Spleen (tissue), 11 donors: Measurements from ENCODE around the gene CCDC88C. TPM values are rescaled to one million over a fixed set of nuclear protein-coding genes. Genes with fewer than 3 reads are reported as not detected.
A peak's percentile ranks its signal among the peaks of the same experiment; 100 is the strongest.
"Not testable (repeated sequence)": the region's sequence is repeated elsewhere in the genome, so short reads cannot be mapped to it uniquely, and the experiment has no call there.

Source experiments
- DNase-seq: peaks from one replicate; pipeline ENCODE4 v3.0.0-alpha.2; 2020
- H3K27ac ChIP-seq, 8 donors: fragments of 200-600 bp; sonication (generic) in 7 of 8; 1 replicate in 4 of 8; 2 replicates in 4 of 8; pipeline versions ENCODE4 v1.5.0 to v1.8.0; 2016 to 2021; ENCODE audit warnings: inconsistent platforms in 4 of 8, mild to moderate bottlenecking in 4 of 8, moderate library complexity in 1 of 8
- H3K27me3 ChIP-seq, 7 donors: fragments of 200-600 bp; sonication (generic) in 6 of 7; replicated peaks in 1 of 7; 1 replicate in 4 of 7; 2 replicates in 3 of 7; pipeline versions ENCODE4 v1.5.0 to v1.8.0; 2016 to 2021; ENCODE audit warnings: inconsistent platforms in 3 of 7, mild to moderate bottlenecking in 1 of 7
- H3K36me3 ChIP-seq, 6 donors: fragments of 200-600 bp; sonication (generic) in 5 of 6; 1 replicate in 4 of 6; 2 replicates in 2 of 6; pipeline versions ENCODE4 v1.5.0 to v1.8.0; 2016 to 2021; ENCODE audit warnings: inconsistent platforms in 2 of 6
- H3K4me1 ChIP-seq, 6 donors: fragments of 200-600 bp; sonication (generic) in 5 of 6; 1 replicate in 3 of 6; 2 replicates in 3 of 6; pipeline versions ENCODE4 v1.5.0 to v1.8.0; 2016 to 2021; ENCODE audit warnings: inconsistent platforms in 3 of 6
- H3K4me3 ChIP-seq, 8 donors: fragments of 200-600 bp; sonication (generic) in 7 of 8; 1 replicate in 4 of 8; 2 replicates in 4 of 8; pipeline versions ENCODE4 v1.5.0 to v1.8.0; 2016 to 2021; ENCODE audit warnings: inconsistent platforms in 4 of 8, mild to moderate bottlenecking in 4 of 8, moderate library complexity in 2 of 8
- H3K9me3 ChIP-seq, 8 donors: fragments of 200-600 bp; sonication (generic) in 7 of 8; 1 replicate in 4 of 8; 2 replicates in 4 of 8; pipeline versions ENCODE4 v1.5.0 to v1.8.0; 2016 to 2021; ENCODE audit warnings: inconsistent platforms in 4 of 8
- POLR2A ChIP-seq, 3 donors: fragments of 450-650 bp; IDR thresholded peaks; one replicate each; pipeline ENCODE4 v1.5.1; 2017; ENCODE audit warnings: antibody characterized with exemption in 3 of 3, mild to moderate bottlenecking in 1 of 3
- POLR2AphosphoS5 ChIP-seq, 3 donors: sonication (generic); formaldehyde crosslinking; IDR thresholded peaks; one replicate each; pipeline ENCODE4 v1.5.1; 2017; ENCODE audit warnings: antibody characterized with exemption in 3 of 3
- WGBS, 5 donors: extraction: QIAGEN DNeasy Blood & Tissue Kit in 3 of 5; methylation state at CpG; one replicate each; pipeline versions ENCODE4 v1.1.5 to v1.1.7; 2013 to 2018; 5-methylcytosine and 5-hydroxymethylcytosine counted together
- intact Hi-C: fragments of 100-400 bp; cut with DNase I; formaldehyde crosslinking; loops from one replicate; pipeline ENCODE4 v1.15.0; 2023; ENCODE audit warnings: low total_unique reads
- polyA plus RNA-seq, 3 donors: library from polyadenylated mRNA; stranded (reverse); fragments of 200-250 nt; gene quantifications; one replicate each; pipeline ENCODE4 v1.2.1, GENCODE V29; 2013
- total RNA-seq, 7 donors: library from RNA; depleted of rRNA in 3 of 7; stranded (reverse); fragments of >200 nt in 3 of 7; fragmentation: NEBNext Ultra II Directional in 4 of 7; extraction: Animal tissue kit (Norgen Biotek cat#: 25700) in 4 of 7; gene quantifications; one replicate each; pipeline versions ENCODE4 v1.1.0 to v1.2.1, GENCODE V29; 2016 to 2021
- TF ChIP-seq, protein P1 (sequence below), 11 experiments: fragments of 200-600 bp in 7 of 11; fragments of 450-650 bp in 4 of 11; sonication (generic) in 4 of 11; IDR thresholded peaks in 8 of 11; conservative IDR thresholded peaks in 3 of 11; 1 replicate in 7 of 11; 2 replicates in 4 of 11; pipeline versions ENCODE4 v1.4.0 to v1.8.0; 2016 to 2021; ENCODE audit warnings: antibody characterized with exemption in 11 of 11, inconsistent platforms in 4 of 11, mild to moderate bottlenecking in 1 of 11
- donor health status: healthy with polysubstance abuse.
- donor health status: DM: no; HTN: no; CAD: no; lungs with moderate emphysema.
- donor health status: DM: no; HTN: no; CAD: no.
- donor health status: Bipolar disorder and iron deficiency.
- donor health status: healthy.
- donor health status: DM: no; HTN: no; CAD: no.
- donor health status: DM: yes; HTN: yes; CAD: no.

CCDC88C gene
- total and polyA plus RNA-seq, 10 donors, result 23.2 to 136 (median 101) TPM

DNA sequence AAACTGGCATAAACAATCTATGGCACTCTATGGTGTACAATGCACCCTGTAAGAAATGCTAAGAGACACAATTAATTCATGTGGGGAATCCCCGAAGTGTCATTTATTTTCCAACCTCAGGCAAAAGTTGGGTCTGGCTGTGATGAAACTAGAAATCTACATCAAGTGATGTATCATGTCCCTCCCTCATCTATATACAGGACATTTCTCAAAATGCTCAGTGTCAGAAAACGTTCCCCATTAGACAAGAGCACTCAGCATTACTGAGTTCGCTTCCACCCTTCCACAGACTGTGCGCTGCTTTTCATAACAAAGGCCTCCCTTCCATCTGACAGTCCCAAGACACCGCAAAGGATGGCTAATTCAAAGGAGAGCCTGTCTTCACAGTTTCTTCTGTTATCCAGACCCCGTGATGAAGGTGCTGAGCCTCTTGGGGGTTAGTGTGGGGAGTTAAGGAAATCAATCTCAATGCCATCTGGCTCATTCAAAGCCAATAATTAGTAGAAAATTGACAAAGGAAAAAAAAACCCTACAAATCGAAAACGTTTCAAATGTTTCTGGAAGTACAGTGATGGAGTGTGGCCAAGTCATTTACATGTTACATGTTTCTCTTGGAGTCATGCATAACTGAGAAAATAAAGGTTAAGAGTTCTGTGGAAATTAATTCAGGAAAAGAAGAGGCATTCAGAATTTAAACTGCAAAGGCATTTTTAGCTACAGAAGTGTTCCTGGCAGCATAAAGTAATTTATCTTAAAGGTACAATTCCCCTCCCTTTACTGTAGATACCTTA lies 7.5 kb downstream of the CCDC88C start:
- intact Hi-C loops, result loop anchor here (10.0 kb wide), 1 partner anchor 45 kb away; no protein-coding TSS in a partner anchor
- WGBS, 5 donors, result 55 to 65% (median 62%) methylated on average over 8 of the region's 8 CpGs
- peaks cover 53 to 100% (median 100%) of the 10 kb centered on the region in 6 donors for H3K4me1 ChIP-seq
- peak overlapping the region in 1 of 8 donors; percentile 50 for H3K4me3 ChIP-seq
- H3K9me3 ChIP-seq, result no peaks in the 10 kb centered on the region
- TF ChIP-seq POLR2A (IDR thresholded peaks at IDR 0.05), result no peak
- TF ChIP-seq, protein P1, sequence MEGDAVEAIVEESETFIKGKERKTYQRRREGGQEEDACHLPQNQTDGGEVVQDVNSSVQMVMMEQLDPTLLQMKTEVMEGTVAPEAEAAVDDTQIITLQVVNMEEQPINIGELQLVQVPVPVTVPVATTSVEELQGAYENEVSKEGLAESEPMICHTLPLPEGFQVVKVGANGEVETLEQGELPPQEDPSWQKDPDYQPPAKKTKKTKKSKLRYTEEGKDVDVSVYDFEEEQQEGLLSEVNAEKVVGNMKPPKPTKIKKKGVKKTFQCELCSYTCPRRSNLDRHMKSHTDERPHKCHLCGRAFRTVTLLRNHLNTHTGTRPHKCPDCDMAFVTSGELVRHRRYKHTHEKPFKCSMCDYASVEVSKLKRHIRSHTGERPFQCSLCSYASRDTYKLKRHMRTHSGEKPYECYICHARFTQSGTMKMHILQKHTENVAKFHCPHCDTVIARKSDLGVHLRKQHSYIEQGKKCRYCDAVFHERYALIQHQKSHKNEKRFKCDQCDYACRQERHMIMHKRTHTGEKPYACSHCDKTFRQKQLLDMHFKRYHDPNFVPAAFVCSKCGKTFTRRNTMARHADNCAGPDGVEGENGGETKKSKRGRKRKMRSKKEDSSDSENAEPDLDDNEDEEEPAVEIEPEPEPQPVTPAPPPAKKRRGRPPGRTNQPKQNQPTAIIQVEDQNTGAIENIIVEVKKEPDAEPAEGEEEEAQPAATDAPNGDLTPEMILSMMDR (IDR thresholded peaks at IDR 0.05 in 8 of 11, conservative IDR thresholded peaks at IDR 0.05 in 3 of 11), result no peak
- no peak for TF ChIP-seq POLR2AphosphoS5 (IDR thresholded peaks at IDR 0.05)
- H3K27me3 ChIP-seq, result no peaks in the 10 kb centered on the region
- peaks cover 0 to 76% (median 12%) of the 10 kb centered on the region in 6 donors for H3K36me3 ChIP-seq
- peak overlapping the region; percentile 38 to 94 (median 75) for H3K27ac ChIP-seq
- peak; percentile 7 for DNase-seq

DNA sequence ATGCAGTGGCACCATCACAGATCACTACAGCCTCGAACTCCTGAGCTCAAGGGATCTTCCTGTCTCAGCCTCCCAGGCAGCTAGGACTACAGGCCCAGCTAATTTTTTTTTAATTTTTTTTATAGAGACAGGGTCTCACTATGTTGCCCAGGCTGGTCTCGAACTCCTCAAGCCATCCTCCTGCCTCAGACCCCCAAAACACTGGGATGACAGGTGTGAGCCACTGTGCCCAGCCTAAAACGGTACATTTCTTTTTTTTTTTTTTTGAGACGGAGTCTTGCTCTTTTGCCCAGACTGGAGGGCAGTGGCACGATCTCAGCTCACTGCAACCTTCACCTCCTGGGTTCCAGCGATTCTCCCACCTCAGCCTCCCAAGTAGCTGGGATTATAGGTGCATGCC lies 8.4 kb downstream of the CCDC88C start:
- DNase-seq, result peak; percentile 13
- H3K36me3 ChIP-seq, result peaks cover 0 to 74% (median 12%) of the 10 kb centered on the region in 6 donors
- H3K4me1 ChIP-seq, result peaks cover 51 to 100% (median 99%) of the 10 kb centered on the region in 6 donors
- H3K27me3 ChIP-seq, H3K4me3 ChIP-seq, intact Hi-C loops, H3K9me3 ChIP-seq: not testable (repeated sequence)
- 84 to 95% (median 90%) methylated on average over 6 of the region's 6 CpGs for WGBS, 5 donors
- peak overlapping the region in 7 of 8 donors; percentile 17 to 94 (median 91) for H3K27ac ChIP-seq

DNA sequence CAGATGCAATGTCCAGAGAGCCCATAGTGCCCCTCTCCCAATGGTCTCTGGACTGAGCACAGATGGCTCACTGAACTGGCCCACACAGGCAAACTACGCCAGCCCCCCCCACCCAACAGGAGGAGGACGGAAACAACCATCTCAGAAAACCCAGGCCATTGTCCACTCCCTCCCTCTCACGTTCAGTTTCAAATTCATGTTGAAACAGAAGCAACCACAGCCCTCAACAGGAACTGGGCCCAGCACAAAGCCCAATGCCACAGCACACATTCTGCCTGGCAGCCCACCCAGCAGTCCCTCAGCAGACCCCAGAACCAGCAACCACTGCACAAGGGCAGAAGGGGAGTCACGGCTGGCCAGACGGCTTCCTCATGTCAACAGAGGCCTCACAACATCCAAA lies 10.6 kb downstream of the CCDC88C start:
- Histone ChIP-seq H3K4me1 (peaks cover 52 to 100% (median 100%) of the 10 kb centered on the region in 6 donors), H3K36me3 (peaks cover 0 to 58% (median 12%) of the 10 kb centered on the region in 6 donors), H3K27me3 (no peaks in the 10 kb centered on the region), H3K4me3 (no peak overlapping the region), H3K27ac (peak overlapping the region in 6 of 8 donors; percentile 1 to 94 (median 92)), H3K9me3 (no peaks in the 10 kb centered on the region)
- peak; percentile 63 for DNase-seq
- 53 to 83% (median 64%) methylated on average over 3 to 5 of the region's 5 CpGs for WGBS, 5 donors
- intact Hi-C loops, result no loop called here
- TF ChIP-seq POLR2AphosphoS5 (IDR thresholded peaks at IDR 0.05), result no peak
- no peak for TF ChIP-seq POLR2A (IDR thresholded peaks at IDR 0.05)
- TF ChIP-seq, protein P1 (IDR thresholded peaks at IDR 0.05 in 8 of 11, conservative IDR thresholded peaks at IDR 0.05 in 3 of 11), result no peak

DNA sequence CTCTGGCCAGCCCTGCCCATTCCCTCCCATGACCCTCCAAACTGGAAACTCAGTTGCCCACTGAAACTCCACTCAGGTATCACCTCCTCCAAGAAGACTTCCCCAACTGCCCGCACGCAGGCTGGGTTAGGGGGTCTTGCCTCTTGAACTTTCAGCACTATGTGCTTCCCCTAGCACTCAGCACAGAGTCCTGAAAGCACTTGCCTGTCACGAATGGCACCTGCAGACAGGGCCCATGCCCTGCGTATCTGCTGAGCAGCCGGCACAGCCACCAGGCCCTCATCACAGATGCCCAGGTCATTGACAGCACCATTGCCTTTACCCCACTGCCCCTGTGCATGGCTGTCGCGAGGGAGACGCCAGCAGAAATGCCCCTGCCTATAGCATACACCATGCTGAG lies 11.2 kb downstream of the CCDC88C start:
- intact Hi-C loops, result no loop called here
- Histone ChIP-seq H3K9me3 (no peaks in the 10 kb centered on the region), H3K4me1 (peaks cover 48 to 100% (median 100%) of the 10 kb centered on the region in 6 donors), H3K4me3 (no peak overlapping the region), H3K27me3 (no peaks in the 10 kb centered on the region), H3K27ac (peak overlapping the region in 6 of 8 donors; percentile 14 to 94 (median 92)), H3K36me3 (peaks cover 0 to 58% (median 12%) of the 10 kb centered on the region in 6 donors)
- DNase-seq, result peak; percentile 66
- no peak for TF ChIP-seq POLR2A (IDR thresholded peaks at IDR 0.05)
- TF ChIP-seq, protein P1 (IDR thresholded peaks at IDR 0.05 in 8 of 11, conservative IDR thresholded peaks at IDR 0.05 in 3 of 11), result no peak
- TF ChIP-seq POLR2AphosphoS5 (IDR thresholded peaks at IDR 0.05), result no peak
- 85 to 94% (median 92%) methylated on average over 2 to 8 of the region's 8 CpGs for WGBS, 5 donors
